ENCODE data around the gene MMP24.

The MMP24 gene

GRCh38 chr20:35317416-35318210 is 91.1 kb downstream of the MMP24 start:
- TF ChIP-seq TAF1 (IDR thresholded peaks at IDR 0.05; ENCODE audit: borderline replicate concordance, insufficient read depth, low read length): no peak
- TF ChIP-seq FOXP2 (optimal IDR thresholded peaks at IDR 0.05; ENCODE audit: borderline replicate concordance, extremely low read depth, extremely low read length, insufficient read depth): no peak
- no peak for TF ChIP-seq POLR2AphosphoS5 (IDR thresholded peaks at IDR 0.05; ENCODE audit: low read depth, low read length)
- no peak for TF ChIP-seq REST (IDR thresholded peaks at IDR 0.05; ENCODE audit: insufficient read depth in 1 of 2, low read depth in 2 of 2, low read length in 2 of 2)
- no peak for TF ChIP-seq SIN3A (IDR thresholded peaks at IDR 0.05; ENCODE audit: borderline replicate concordance, insufficient read depth, low read length)

- no peak for TF ChIP-seq REST (IDR thresholded peaks at IDR 0.05; ENCODE audit: insufficient read depth in 1 of 2, low read depth in 2 of 2, low read length in 2 of 2)
- no peak for TF ChIP-seq SIN3A (IDR thresholded peaks at IDR 0.05; ENCODE audit: borderline replicate concordance, insufficient read depth, low read length)
- TF ChIP-seq FOXP2 (optimal IDR thresholded peaks at IDR 0.05; ENCODE audit: borderline replicate concordance, extremely low read depth, extremely low read length, insufficient read depth): no peak
- TF ChIP-seq TAF1 (IDR thresholded peaks at IDR 0.05; ENCODE audit: borderline replicate concordance, insufficient read depth, low read length): no peak
- no peak for TF ChIP-seq POLR2AphosphoS5 (IDR thresholded peaks at IDR 0.05; ENCODE audit: low read depth, low read length)
Observed at GRCh38 chr20:35318502-35319157, 92.1 kb downstream of the MMP24 start.

GRCh38 chr20:35319192-35319870 is 92.8 kb downstream of the MMP24 start:
- TF ChIP-seq REST (IDR thresholded peaks at IDR 0.05; ENCODE audit: insufficient read depth in 1 of 2, low read depth in 2 of 2, low read length in 2 of 2) (no peak), POLR2AphosphoS5 (IDR thresholded peaks at IDR 0.05; ENCODE audit: low read depth, low read length) (no peak), TAF1 (IDR thresholded peaks at IDR 0.05; ENCODE audit: borderline replicate concordance, insufficient read depth, low read length) (no peak), FOXP2 (optimal IDR thresholded peaks at IDR 0.05; ENCODE audit: borderline replicate concordance, extremely low read depth, extremely low read length, insufficient read depth) (no peak), SIN3A (IDR thresholded peaks at IDR 0.05; ENCODE audit: borderline replicate concordance, insufficient read depth, low read length) (no peak)

GRCh38 chr20:35319871-35320197 is 93.3 kb downstream of the MMP24 start:
- TF ChIP-seq FOXP2 (optimal IDR thresholded peaks at IDR 0.05; ENCODE audit: borderline replicate concordance, extremely low read depth, extremely low read length, insufficient read depth) (no peak), REST (IDR thresholded peaks at IDR 0.05; ENCODE audit: insufficient read depth in 1 of 2, low read depth in 2 of 2, low read length in 2 of 2) (no peak), POLR2AphosphoS5 (IDR thresholded peaks at IDR 0.05; ENCODE audit: low read depth, low read length) (no peak), SIN3A (IDR thresholded peaks at IDR 0.05; ENCODE audit: borderline replicate concordance, insufficient read depth, low read length) (no peak), TAF1 (IDR thresholded peaks at IDR 0.05; ENCODE audit: borderline replicate concordance, insufficient read depth, low read length) (no peak)
